Stimulated activated CD4-positive, alpha-beta T cell treated with anti-CD3 and anti-CD28 coated beads, Interleukin-4, amount 100 ng/mL, for 24 hours (primary cell): ENCODE data around the gene TNS1.

Experiments
- DNase-seq: peaks from one replicate; pipeline ENCODE4 v3.0.0-alpha.2; 2020

Gene TNS1

GRCh38 chr2:217861334-217861877 lies 141.4 kb downstream of the TNS1 start:
- DNase-seq = no peak

GRCh38 chr2:217859926-217860325 lies 142.9 kb downstream of the TNS1 start:
- no peak for DNase-seq

DNA sequence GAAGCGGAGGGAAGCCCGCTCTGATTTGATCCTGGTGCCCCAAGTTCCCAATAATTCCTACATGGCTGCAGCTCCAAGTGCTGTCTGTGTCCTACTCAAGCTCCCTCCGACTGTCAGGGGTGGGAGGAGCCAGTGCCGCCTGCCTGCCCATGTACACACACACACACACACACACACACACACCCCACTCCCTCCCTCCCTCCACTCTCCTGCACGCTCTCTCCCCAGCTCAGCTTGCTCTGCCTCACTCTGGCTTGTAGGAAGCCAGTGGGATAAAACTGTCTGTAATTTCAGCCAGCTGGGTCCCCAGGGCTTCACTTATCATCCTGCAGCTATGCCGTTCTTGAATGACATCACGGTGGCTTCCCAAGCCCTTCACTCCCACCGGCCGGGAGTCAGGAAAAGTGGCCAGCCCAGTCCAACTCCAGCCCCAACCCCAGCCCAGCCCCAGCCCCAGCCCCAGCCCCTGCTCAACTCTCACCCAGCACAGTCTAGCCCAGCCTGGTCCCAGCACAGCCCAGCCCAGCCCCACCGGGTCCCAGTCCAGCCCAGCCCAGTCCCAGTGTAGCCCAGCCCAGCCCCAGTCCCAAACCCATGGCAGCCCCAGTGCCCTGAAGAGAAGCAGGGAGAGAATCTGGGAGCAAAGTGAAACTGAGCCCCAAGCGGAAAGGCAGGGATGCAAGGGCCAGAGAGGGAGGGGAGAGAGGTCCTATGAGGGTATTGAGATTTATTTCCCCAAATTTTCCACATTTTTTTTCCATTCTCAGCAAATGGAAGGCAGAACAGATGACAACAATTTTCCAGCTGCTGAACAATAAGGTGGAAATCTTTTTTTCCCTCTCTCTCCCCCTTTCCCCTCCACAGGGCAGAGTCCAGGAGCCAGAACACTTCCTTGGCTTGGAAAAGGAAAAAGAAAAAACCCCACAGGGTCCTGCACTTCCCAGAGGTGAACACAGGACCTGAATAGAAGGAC lies 144.0 kb downstream of the TNS1 start:
- no peak for DNase-seq

DNA sequence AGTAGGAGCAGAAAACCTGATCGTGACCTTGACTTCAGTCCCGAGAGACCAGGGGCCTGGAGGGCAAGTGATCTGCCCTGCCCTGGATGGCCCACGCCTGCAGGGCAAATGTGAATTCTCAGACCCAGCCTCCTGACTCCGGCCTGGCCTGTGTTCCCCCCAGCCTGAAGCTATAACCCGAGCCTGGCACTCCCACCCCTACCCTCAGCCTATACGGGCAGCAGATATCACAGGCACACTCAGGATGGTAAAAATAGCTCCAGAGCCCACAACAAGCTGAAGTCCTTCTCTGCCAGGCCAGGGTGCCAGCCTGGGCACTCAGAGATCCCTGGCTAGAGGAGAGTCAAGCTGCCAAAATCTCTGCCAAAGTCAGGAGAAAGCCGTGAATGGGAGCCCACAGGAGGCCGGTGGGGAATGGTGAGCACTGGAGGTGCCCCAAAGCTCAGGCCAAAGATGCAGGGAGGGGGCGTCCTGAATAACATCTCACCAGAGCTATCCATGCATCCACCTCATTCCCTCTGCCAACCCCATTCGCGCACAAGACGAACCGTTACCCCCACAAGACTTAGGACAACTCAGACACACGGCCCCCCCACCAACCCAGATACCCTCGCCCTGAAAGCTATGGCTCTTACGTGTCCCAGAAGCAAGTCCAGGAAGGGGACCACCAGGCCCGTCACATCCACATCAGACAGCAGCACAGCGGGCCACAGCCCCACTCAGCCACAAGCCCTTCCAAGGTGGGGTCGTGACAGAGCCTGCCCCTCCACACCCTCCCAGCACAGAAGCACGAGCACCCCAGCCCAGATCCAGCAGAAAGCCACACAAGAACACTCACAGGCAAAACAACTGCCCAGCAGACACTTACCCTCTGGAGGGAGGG lies 144.9 kb downstream of the TNS1 start:
- DNase-seq = no peak

- DNase-seq = no peak
These were observed 145.9 kb downstream of the TNS1 start for GRCh38 chr2:217856871-217857270.

DNA sequence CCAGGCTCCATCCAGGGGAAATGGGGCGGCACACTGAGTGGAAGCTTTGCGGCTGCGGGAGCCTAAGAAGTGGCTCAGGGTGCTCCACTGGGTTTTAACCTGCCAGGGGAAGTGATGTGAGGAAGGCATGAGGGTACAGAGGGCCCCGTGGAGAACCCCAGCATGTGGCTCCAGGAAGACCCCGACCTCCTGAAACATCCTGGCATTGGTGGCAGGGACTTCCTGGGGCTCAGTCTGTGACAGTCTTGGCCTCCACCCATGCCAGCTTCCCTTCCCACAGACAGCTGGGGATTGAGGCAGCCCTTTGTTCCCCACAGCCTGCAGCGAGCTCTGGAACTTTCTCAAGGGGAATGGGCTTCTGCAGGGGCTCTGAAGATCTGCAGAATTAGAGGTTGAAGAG lies 146.6 kb downstream of the TNS1 start:
- no peak for DNase-seq

- DNase-seq = no peak
These were observed 147.9 kb downstream of the TNS1 start for GRCh38 chr2:217854684-217855420.

DNA sequence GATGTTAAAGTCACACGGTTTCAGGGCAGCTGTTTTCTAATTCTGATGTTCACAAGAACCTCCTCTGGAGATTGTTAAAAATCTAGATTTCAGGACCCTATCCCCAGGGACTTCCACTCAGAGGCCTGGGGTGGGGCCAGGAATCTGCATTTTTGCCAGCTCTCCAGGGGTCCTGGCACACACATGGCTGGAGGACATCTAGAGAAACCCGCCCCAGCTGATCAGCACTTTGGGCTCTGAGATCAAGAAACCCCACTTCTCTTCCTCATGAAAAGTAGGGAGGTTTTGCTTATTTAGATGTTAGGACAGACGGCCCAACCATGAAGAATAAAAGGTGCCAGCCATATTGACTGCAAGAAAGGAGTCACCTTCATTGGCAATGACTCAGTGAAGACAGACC lies 148.8 kb downstream of the TNS1 start:
- no peak for DNase-seq

GRCh38 chr2:217853301-217853881 lies 149.4 kb downstream of the TNS1 start:
- no peak for DNase-seq

DNA sequence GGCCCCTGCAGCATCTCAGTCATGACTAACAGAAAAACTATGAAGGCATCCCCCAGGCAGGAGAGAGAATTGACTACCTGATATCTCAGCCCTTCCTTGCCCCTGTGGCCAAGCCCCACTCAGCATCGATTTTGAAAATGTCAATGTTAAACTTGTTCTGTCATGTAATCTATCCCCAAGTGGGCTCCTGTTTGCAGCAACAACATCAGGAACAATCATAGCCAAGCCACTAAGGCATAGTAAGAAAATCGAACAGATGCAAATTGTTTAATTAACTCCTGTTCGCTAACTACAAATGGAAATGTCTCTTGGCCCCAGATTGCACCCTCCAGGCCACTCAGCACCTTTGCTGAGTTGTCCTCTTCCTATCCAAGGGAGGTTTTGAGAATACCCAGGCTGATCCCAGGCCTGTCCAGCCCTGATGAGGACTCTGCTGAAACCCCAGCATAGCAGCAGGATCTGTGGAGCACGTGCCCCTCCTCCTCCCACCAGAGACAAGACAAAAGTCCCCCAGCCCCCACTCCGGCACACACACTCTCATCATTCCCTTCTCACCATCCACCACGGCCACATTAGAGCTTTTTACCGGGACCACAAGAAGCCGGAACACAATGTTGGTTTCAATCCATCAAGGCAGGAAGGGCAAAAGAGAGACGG lies 150.1 kb downstream of the TNS1 start:
- DNase-seq = no peak

DNA sequence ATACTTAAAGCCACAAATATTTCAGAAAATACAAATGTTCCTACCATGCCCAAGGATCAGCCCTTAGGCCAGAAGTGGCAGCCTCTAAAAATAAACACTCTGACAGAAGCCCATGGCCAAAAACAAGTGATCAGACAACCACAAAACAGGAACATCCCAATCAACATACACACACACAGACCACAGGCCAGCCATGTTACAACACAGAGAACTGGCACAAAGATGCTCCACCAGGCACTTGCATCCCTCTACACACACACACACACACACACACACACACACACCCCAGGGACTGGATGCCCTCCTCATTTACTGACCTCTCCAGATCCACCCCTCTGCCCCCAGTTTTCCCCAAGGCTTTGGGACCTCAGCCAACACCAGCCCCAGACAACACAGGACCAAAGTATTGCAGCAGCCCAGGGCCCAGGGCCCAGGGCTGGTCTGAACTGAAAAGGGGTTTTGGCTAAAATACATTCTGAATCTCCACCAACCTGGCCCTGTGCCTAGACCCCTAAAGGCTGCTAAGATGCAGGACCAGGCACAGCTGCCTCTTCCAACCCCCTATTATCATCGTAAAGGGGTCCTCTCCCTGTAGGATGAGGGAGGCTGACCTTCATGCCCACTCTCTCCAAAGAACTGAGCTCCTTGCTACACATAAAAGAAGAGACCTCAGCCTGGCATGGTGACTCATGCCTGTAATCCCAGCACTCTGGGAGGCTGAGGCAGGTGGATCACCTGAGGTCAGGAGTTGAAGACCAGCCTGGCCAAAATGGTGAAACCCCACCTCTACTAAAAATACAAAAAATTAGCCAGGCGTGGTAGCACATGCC lies 151.4 kb downstream of the TNS1 start:
- DNase-seq = no peak

DNA sequence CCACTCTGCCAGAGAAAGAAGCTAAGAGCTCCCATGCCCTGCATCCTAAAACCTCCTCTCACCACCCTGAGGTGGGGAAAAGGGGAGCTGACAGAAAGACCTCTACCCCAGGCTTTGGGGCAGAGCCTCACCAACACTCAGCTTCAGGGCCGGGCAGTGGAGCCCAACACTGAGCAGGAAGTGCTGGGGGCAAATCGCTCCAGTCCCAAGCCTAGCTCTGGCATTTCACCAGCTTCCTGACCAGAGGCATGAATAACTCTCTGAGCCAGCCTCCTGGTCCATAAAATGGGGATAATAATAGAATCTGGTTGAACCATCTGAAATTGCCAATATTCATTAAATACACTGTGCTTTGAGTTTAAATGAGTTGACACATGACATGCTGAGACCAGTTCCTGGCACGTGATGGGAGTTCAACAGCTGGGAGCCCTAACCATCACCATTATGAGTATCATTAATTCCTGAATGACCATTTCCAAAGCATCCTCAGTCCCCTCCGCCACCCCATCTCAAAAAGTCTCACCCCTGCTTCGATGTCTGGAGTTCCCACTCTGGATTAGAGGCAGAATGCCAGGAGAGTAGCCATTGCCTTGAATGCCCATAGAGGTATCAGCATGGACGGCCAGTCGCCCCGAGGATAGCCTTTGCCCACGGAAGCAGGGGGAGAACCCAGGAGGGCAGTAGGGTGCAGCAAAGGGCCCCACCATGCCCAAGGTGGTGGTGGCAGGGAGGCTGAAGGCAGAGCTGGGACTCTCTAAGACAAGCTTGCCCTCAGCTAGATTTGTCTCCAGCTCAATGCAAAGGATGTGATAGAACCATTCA lies 153.4 kb downstream of the TNS1 start:
- DNase-seq = no peak

GRCh38 chr2:217848351-217848957 lies 154.3 kb downstream of the TNS1 start:
- DNase-seq = no peak

DNA sequence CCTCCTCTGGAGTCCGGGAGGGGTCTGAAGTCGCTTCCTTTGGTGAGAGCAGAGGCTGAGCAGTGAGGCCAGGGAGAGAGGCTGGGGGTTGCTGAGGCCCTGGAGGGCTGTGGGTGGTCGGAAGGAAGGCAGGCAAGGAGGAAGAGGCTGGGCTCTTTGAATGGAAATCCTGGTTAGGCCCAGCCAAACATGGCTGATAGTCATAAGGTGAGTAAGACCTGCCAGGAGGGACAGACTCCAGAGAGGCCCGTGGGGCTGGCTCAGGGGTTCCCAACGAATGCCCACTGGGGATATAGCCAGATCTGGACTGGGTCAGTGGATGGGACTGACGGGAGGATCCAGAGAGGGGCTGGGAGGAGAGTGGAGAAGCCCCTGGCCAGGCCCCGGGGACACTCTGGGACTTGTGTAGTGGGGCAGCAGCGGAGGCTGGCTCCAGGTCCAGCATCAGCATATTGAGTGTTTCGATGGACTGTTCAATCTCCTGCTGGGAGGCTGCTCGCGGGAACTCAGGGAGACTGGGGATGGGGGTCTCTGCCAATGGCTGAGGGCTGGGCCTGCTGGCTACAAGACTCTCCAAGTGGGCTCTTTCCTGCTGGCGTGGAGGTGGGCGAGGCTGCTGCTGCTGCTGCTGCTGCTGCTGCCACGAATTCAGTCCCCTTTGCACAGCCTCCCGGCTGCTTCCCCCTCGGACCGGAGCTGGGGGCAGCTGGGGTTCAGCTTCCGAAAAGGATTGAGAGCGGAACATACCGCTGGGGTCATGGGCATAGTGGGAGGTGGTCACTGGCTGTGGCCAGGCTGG lies 155.0 kb downstream of the TNS1 start:
- DNase-seq = no peak

DNA sequence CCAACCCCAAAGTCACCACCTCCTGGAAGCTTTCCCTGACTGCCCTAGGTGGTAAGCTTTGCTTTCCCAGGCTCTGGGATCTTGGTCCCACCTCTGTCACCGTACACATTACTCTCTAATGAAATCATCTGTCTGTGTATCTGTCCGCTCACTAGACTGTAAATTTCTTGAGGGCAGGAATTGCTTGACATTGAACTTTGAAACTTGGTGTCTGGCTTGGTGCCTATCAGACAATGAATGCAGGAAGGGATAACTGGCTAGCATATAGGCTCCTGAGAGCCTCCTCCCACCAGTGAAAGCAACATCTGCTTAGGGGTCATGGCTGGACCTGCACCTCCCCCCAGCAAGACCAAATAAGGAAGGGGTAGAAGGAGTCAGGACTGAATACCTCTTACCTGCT lies 155.7 kb downstream of the TNS1 start:
- DNase-seq = no peak

- DNase-seq = no peak
These were observed 156.5 kb downstream of the TNS1 start for GRCh38 chr2:217846321-217846743.

DNA sequence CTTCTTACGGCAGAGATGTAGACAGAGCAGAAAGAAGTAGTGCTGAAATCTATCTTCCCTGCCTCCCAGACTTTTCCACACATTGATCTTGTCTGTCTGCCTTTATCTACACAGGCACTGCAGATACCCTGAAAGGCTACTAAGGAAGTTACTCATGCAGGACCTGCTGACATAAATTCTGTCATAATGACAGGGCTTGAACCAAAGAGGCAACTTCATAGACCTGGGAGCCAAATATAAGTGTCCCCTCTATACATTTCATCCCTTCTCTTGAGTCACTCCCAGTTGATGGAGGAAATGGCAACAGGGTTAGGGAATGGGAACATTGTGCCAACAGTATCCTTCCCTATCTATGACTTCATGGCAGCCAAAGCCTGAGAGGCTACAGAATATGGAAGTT lies 157.5 kb downstream of the TNS1 start:
- no peak for DNase-seq

- DNase-seq = no peak
These were observed 158.1 kb downstream of the TNS1 start for GRCh38 chr2:217844696-217845095.

DNA sequence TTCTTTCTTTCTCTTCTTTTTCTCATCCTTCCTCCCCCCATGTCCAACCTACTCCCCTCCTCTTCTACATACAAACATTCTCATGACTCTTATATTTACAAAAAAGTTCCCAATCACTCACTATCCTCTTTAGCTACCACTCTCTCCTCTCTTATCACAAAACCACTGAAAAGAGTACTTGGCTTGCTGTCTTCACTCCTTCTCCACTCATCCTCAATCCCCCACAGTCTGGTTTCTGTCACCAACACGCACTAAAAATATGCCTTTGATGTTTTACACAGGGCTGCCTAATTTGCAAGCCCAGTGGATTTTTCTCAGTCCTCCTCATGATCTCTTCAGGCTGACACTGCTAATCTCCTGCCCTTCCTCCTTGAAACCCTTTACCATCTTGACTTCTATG lies 159.5 kb downstream of the TNS1 start:
- no peak for DNase-seq
